Naive B cell (primary cell): Measurements from ENCODE around the gene SMIM1. TPM values are rescaled to one million over a fixed set of nuclear protein-coding genes. Genes with fewer than 3 reads are reported as not detected.

ENCODE experiments used
- ATAC-seq, 2 donors: fragments of 150-1000 bp; cut with Tn5 transposase; 2 replicates each; pipeline ENCODE4 v1.10.0; 2021; ENCODE audit warnings: low read depth in 2 of 2, mild to moderate bottlenecking in 2 of 2, moderate library complexity in 2 of 2
- DNase-seq: peaks from one replicate; pipeline ENCODE4 v3.0.0; 2022
- H3K27ac Mint-ChIP-seq, 6 donors: one replicate each; pipeline ENCODE4 v1.8.0; 2020 to 2022; ENCODE audit warnings: mild to moderate bottlenecking in 6 of 6, mixed read lengths in 6 of 6, moderate library complexity in 5 of 6, inconsistent platforms in 2 of 6
- H3K27me3 Mint-ChIP-seq, 3 donors: one replicate each; pipeline ENCODE4 v1.8.0; 2021 to 2022; ENCODE audit warnings: mixed read lengths in 3 of 3, mild to moderate bottlenecking in 1 of 3
- H3K36me3 Mint-ChIP-seq, 2 donors: one replicate each; pipeline ENCODE4 v1.8.0; 2020 to 2022; ENCODE audit warnings: mixed read lengths in 2 of 2, inconsistent platforms in 1 of 2, mild to moderate bottlenecking in 1 of 2
- H3K4me1 Mint-ChIP-seq, 3 donors: one replicate each; pipeline ENCODE4 v1.8.0; 2020 to 2022; ENCODE audit warnings: mixed read lengths in 3 of 3, inconsistent platforms in 1 of 3, mild to moderate bottlenecking in 1 of 3, moderate library complexity in 1 of 3
- H3K4me3 Mint-ChIP-seq, 8 donors: one replicate each; pipeline ENCODE4 v1.8.0; 2020 to 2022; ENCODE audit warnings: mild to moderate bottlenecking in 8 of 8, mixed read lengths in 8 of 8, moderate library complexity in 8 of 8, inconsistent platforms in 2 of 8
- H3K9me3 Mint-ChIP-seq, 7 donors: one replicate each; pipeline ENCODE4 v1.8.0; 2020 to 2022; ENCODE audit warnings: mixed read lengths in 7 of 7, mild to moderate bottlenecking in 5 of 7, inconsistent platforms in 2 of 7, moderate library complexity in 1 of 7
- polyA plus RNA-seq, 6 donors: library from polyadenylated mRNA; unstranded; fragments of 300-500 nt; fragmentation: Illumina TruSeq; gene quantifications; one replicate each; pipeline ENCODE4 v1.2.3, GENCODE V29; 2021; ENCODE audit warnings: low read depth in 6 of 6

The SMIM1 gene
- polyA plus RNA-seq, 6 donors from 2014 or later, result 0.82 to 2.2 (median 1.4) TPM; not detected in 1

DNA sequence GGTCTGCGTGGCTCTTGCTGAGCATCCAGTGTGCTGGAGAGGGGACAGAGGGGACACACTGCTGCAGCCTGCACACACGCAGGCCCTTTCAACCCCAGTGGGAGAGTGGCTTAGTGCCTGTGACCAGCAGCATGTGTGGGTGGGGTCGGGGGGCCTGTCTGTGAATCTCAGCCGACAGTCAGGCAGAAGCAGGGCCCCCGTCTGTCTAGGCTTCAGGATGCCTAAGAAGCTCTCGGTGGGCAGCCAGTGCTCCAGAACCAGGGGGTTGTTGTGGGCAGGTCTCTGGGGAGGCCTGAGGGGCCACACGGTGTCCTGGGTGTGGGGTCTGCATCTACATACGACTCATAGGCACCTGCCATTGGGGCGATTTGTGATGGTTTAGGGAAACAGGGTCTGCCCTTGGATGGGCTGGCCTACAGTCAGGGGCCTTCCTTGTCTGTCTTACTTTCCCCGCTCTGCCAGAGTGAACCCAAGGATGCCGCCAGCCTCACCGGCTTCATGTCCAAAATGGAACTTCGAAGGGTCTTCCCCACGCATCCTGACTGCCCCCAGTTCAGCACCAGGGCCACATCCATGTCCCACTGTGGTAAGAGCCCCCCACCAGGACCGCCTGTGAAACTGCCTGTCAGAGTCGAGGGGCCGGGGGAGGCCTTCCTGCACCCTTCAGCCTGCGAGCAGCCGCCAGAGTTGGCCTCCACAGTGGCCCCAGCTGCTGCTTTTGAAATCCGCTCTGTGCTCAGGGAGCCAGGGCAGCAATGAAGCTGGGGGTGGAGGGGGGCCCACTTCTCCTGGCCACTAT, 18.7 kb upstream of the SMIM1 start:
- H3K27me3 Mint-ChIP-seq, result peaks cover 0 to 23% (median 16%) of the 10 kb centered on the region in 3 donors
- H3K27ac Mint-ChIP-seq, result no peak overlapping the region
- DNase-seq, result no peak
- no peak for ATAC-seq
- H3K4me3 Mint-ChIP-seq, result no peak overlapping the region
- H3K4me1 Mint-ChIP-seq, result no peaks in the 10 kb centered on the region
- H3K36me3 Mint-ChIP-seq, result no peaks in the 10 kb centered on the region
- no peaks in the 10 kb centered on the region for H3K9me3 Mint-ChIP-seq

DNA sequence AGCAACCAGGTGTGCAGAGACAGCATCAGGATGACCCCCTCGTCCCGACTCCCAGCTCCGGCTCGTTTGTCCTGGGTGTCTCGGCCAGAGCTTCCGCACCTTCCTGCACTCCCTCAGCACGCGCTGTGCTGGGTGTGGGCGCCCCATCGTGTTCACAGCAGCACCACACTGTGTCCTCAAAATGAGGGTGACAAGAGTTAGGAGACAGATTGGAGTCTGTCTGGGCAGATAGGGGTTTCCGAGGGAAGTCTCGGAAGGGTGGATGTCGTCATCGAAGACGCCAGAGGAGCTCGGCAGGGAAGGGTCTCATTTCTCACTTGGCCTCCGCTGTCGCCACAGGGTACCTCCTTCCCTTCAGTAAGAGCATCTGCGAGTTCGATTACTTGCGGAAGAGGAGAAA, 16.2 kb upstream of the SMIM1 start:
- ATAC-seq, result no peak
- no peak overlapping the region for H3K4me3 Mint-ChIP-seq
- no peak overlapping the region for H3K27ac Mint-ChIP-seq
- peaks cover 15 to 41% (median 36%) of the 10 kb centered on the region in 3 donors for H3K27me3 Mint-ChIP-seq
- peaks cover 2 to 12% (median 5%) of the 10 kb centered on the region in 7 donors for H3K9me3 Mint-ChIP-seq
- peaks cover 0 to 8% of the 10 kb centered on the region in 2 donors for H3K36me3 Mint-ChIP-seq
- no peaks in the 10 kb centered on the region for H3K4me1 Mint-ChIP-seq
- no peak for DNase-seq

DNA sequence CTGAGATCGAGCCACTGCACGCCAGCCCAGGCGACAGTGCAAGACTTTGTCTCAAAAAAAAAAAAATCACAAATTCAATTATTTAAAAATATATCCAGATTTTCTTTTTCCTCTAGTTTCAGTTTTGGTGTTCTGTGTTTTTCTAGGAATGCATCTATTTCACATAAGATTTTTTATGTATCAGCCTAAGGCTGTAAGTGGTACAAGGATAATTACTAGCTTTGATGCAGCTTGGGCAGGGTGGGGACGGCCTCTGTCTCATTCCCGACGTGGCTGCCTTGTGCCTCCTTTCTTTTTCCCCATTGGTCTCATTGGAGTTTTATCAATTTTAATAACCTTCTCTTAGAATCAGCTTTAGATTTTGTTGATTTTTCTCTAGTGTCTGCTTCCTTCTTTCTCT, 13.4 kb upstream of the SMIM1 start:
- Mint-ChIP-seq H3K27me3 (peaks cover 19 to 59% (median 38%) of the 10 kb centered on the region in 3 donors), H3K4me1 (no peaks in the 10 kb centered on the region), H3K36me3 (peaks cover 0 to 8% of the 10 kb centered on the region in 2 donors), H3K4me3 (no peak overlapping the region), H3K27ac (no peak overlapping the region), H3K9me3 (peaks cover 2 to 12% (median 5%) of the 10 kb centered on the region in 7 donors)
- DNase-seq (no peak), ATAC-seq (no peak)

DNA sequence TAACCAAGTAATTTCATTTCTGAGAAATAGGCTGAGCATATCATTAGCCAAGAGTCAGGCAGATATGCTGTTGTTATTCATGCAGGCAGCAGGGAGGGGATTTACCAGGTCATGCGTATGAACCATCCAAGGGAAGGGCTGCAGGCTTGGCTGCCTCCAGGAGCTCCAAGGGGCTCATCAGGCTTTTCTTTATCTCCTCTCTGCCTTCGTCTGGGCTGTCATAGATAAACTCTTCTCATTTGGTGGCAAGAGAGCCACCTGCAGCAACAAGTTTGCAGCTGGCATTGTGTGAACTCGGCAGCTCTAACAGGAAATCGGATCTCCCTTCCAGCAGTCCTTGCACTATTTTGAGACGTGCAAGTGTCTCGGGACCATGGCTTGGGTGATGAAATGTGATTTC, 12.8 kb upstream of the SMIM1 start:
- DNase-seq, result no peak
- Mint-ChIP-seq H3K4me3 (no peak overlapping the region), H3K4me1 (no peaks in the 10 kb centered on the region), H3K36me3 (peaks cover 0 to 8% of the 10 kb centered on the region in 2 donors), H3K27me3 (peaks cover 23 to 64% (median 43%) of the 10 kb centered on the region in 3 donors), H3K9me3 (peaks cover 2 to 12% (median 6%) of the 10 kb centered on the region in 7 donors), H3K27ac (no peak overlapping the region)
- ATAC-seq, result no peak

DNA sequence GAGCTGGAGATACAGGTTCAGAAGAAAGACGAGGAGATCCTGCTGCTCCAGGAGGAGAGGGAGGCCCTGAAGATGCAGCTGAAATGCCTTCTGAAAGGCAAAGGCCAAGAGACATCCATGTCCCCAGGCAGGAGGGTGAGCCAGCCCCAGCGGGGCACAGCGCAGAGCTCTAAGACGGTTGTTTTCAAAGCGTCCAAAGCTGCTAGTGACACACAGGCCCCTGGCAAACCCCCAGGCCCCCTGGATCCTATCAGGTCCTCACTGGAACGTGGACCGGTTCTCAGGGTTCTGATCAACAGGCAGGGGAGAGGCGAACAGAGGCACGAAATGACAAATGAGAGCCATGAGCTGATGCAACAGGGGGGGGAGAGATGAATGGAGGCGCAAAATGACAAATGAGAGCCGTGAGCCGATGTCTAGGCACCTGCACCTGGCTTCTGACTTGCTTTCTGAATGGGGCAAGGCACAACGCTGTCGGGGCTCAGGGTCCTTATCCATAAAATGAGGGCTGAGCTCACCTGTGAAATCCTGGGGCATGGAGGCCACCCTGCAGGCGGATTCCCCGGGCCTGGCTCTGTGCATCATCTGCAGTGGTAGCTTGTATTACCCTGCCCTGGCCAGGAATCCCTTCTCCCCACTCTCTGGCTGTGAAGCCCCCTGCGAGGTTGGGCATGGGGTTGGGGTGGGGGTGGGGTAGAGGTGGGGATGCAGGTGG, 11.1 kb upstream of the SMIM1 start:
- no peak for ATAC-seq
- peaks cover 2 to 12% (median 6%) of the 10 kb centered on the region in 7 donors for H3K9me3 Mint-ChIP-seq
- H3K27ac Mint-ChIP-seq, result peak overlapping the region in 1 of 6 donors; percentile 12
- peaks cover 0 to 8% of the 10 kb centered on the region in 2 donors for H3K36me3 Mint-ChIP-seq
- H3K27me3 Mint-ChIP-seq, result peaks cover 29 to 57% (median 36%) of the 10 kb centered on the region in 3 donors
- no peaks in the 10 kb centered on the region for H3K4me1 Mint-ChIP-seq
- no peak for DNase-seq
- no peak overlapping the region for H3K4me3 Mint-ChIP-seq

DNA sequence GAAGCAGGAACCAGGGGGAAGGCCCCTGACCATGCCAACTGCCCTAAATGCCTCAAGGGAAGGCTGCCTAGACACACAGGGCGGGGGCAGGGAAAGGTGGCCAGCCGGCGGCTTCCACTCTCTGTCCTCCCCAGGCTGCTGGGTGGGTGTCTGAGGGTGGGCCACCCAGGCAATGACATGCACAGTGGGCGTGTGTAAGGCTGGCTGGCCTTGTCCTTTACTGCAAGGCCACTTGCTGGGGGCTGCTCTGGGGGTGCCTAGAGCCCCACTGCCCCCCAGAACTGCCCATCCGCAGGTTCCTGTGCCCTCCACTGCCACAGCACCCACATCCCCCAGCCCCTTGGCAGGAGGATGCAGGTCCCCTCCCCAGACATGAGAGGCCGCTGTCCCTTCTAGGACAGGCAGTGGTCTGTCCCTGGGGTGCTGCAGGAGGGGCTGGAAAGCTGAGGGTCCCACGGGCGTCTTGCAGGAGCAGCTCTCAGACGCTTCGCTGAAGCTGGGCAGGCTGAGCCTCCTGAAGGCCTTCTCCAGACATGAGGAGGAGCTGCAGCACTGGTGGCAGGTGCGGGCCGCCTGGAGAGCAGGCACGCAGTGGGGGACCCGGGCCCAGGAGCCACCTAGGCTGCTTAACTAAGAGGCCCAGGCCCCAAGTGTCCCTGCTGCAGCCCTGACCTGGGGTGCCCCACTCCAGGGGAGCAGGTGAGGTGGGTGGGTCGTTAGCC, 10.2 kb upstream of the SMIM1 start:
- Mint-ChIP-seq H3K4me3 (no peak overlapping the region), H3K36me3 (peaks cover 0 to 8% of the 10 kb centered on the region in 2 donors), H3K27ac (no peak overlapping the region), H3K4me1 (no peaks in the 10 kb centered on the region), H3K9me3 (peaks cover 2 to 12% (median 6%) of the 10 kb centered on the region in 7 donors), H3K27me3 (peaks cover 29 to 59% (median 39%) of the 10 kb centered on the region in 3 donors)
- ATAC-seq (no peak), DNase-seq (no peak)

DNA sequence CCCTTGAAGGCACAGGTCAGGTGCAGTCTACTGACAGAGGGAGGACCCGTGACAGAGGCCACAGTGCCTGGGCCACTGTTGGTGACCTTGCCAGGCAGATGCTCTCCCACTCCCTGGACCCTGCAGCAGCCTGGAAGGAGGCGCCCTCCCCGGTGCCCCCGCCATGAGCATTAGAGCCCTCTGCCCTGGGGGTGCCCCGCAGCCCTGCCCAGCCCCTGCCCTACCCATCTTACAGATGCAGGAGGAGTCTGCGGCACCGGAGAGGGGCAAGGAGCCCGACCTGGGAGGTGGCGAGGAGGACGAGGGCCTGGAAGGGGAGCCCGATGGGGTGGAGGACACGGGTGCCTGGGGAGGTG, 9.7 kb upstream of the SMIM1 start:
- ATAC-seq, result no peak
- H3K9me3 Mint-ChIP-seq, result peaks cover 2 to 12% (median 6%) of the 10 kb centered on the region in 7 donors
- H3K36me3 Mint-ChIP-seq, result peaks cover 0 to 8% of the 10 kb centered on the region in 2 donors
- H3K4me1 Mint-ChIP-seq, result no peaks in the 10 kb centered on the region
- DNase-seq, result no peak
- H3K27me3 Mint-ChIP-seq, result peaks cover 29 to 63% (median 44%) of the 10 kb centered on the region in 3 donors
- H3K27ac Mint-ChIP-seq, result no peak overlapping the region
- H3K4me3 Mint-ChIP-seq, result no peak overlapping the region

DNA sequence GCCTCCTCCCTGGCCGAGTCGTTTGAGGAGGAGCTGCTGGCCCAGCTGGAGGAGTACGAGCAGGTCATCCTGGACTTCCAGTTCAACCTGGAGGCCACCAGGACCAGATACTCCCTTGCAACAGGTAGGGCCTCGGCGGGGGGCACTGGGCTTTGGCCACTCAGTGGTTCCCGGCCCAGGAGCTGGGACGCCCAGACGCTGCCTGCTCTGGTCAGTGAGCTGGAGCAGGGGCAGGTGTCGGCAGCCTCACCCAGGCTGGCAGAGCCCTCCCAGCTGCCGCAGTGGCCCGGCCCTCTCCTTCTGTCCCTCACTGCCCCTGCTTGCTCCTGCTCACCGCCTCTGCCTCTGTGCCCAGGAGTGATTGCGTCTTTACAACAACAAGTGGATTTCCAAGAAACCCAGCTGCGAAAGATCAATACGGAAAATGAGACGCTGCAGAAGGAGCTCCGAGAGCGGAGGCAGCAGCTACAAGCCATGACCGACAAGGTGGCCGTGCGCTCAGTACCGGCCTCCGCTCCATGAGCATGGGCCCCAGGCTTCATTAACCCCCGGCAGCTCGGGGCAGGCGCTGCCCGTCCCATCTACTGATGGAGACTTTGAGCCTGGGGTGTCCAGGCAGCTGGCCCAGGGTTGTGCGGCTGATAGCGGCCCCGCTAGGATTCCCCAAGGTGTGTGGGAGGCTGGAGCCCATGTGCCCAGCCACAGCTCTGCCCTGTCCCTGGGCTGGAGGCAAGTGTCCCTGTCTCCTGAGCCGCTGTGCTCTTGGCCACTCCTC, 9.0 kb upstream of the SMIM1 start:
- H3K27me3 Mint-ChIP-seq, result peaks cover 29 to 63% (median 46%) of the 10 kb centered on the region in 3 donors
- peak overlapping the region in 1 of 6 donors; percentile 38 for H3K27ac Mint-ChIP-seq
- H3K9me3 Mint-ChIP-seq, result peaks cover 2 to 12% (median 6%) of the 10 kb centered on the region in 7 donors
- ATAC-seq (no peak), DNase-seq (no peak)
- H3K4me3 Mint-ChIP-seq, result no peak overlapping the region
- H3K4me1 Mint-ChIP-seq, result no peaks in the 10 kb centered on the region
- peaks cover 0 to 8% of the 10 kb centered on the region in 2 donors for H3K36me3 Mint-ChIP-seq

DNA sequence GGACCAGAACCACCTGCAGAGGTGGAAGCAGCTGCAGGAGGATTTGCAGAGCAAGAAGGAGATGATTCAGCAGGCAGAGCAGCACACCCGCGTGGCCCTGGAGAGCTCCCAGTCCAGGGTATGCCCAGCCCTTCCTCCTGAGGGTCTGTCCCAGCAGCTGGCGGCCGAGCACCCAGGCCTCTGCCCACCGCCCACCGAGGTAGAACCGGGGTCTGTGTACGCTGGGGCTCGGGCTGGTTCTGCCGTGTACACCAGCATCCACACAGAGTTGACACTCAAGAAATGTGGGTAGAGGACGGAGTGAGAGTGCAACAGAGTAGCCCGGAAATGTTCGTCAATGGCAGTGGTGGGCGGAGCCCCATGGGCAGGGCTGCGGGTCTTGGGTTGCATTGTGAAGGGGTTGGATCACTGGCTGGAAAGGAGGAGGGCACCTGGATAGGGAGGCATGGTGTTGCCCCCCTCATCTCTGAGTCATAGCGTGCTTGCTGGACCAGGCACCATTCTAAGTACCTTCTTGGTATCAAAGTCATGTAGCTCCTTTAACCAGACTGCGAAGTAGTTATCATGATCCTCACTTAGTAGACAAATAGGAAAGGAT, 5.1 kb upstream of the SMIM1 start:
- Mint-ChIP-seq H3K36me3 (no peaks in the 10 kb centered on the region), H3K4me3 (peak overlapping the region in 1 of 8 donors; percentile 65), H3K27me3 (peaks cover 12 to 34% (median 26%) of the 10 kb centered on the region in 3 donors), H3K27ac (no peak overlapping the region), H3K9me3 (peaks cover 0 to 1% (median 0%) of the 10 kb centered on the region in 7 donors), H3K4me1 (peaks cover 6 to 14% (median 9%) of the 10 kb centered on the region in 3 donors)
- no peak for DNase-seq
- no peak for ATAC-seq

DNA sequence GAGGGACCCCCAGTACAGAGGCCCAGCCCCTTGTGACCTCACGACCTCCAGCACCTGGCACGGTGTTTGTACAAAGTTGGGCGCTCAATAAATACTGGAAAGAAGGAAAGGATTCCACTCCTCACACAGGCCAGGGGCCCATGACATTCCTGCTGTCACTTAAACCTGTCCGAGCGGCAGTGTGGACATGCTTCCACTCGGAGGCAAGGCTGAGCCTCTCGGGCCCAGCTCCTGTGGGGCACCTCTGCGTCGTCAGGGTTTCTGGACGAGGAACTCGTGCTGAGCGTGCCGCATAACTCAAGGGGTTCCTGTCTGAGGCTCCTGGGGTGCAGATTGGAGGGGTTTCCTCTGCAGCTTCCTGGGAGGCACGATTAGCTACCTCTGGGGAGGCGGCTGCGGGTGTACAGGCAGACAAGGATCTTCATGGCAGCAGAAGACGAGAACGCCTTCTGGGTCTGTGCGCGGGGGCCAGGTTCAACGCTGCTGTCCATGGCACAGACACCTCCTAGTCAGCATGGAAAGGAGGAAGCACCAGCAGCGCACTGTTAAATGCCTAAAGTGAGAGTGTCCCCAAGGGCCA, 3.6 kb upstream of the SMIM1 start:
- ATAC-seq (no peak), DNase-seq (no peak)
- Mint-ChIP-seq H3K4me3 (peak overlapping the region in 1 of 8 donors; percentile 15), H3K27me3 (peaks cover 12 to 26% (median 23%) of the 10 kb centered on the region in 3 donors), H3K27ac (no peak overlapping the region), H3K9me3 (peaks cover 0 to 1% (median 0%) of the 10 kb centered on the region in 7 donors), H3K36me3 (no peaks in the 10 kb centered on the region), H3K4me1 (peaks cover 9 to 18% (median 12%) of the 10 kb centered on the region in 3 donors)

DNA sequence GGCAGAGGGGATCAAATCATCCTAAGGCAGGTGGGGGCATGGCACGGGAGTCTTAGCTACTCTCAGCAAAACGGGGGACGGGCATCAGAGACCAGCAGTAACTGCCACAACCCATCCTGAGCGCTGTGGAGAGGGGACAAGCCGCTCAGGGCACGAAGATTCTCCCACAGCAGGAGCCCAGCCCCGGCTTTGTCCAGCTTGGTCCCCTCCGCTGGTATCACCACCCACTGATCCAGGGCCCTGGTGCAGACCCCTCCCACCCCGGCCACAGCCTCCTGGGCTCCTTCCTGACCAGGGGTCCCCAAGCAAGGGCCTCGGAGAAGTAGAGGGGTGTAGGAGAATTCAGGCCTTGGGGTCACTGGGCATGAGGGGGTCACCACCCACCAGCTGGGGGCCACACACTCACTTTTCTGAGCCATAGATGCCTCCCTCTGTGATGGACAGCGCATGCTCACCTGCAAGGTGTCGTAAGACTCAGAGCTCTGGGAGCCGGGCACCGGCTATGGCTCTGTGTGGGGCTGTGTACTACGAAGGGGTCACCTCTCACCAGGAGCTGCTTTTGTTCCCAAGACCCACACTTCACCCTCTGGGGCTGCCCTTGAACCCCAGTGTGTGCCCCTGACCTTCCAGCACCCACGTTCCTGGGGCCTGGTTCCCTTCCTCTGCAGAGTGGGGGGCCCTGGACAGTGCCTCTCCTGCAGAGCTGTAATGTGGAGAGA, 2.3 kb upstream of the SMIM1 start:
- peak overlapping the region in 7 of 8 donors; percentile 20 to 85 (median 70) for H3K4me3 Mint-ChIP-seq
- peaks cover 12 to 22% (median 15%) of the 10 kb centered on the region in 3 donors for H3K4me1 Mint-ChIP-seq
- H3K27me3 Mint-ChIP-seq, result peaks cover 6 to 19% (median 15%) of the 10 kb centered on the region in 3 donors
- H3K36me3 Mint-ChIP-seq, result no peaks in the 10 kb centered on the region
- H3K27ac Mint-ChIP-seq, result no peak overlapping the region
- no peak for ATAC-seq
- DNase-seq, result no peak
- H3K9me3 Mint-ChIP-seq, result no peaks in the 10 kb centered on the region
